Measurements from ENCODE around the gene PRR23E. TPM values are rescaled to one million over a fixed set of nuclear protein-coding genes. Genes with fewer than 3 reads are reported as not detected.

PRR23E gene
- total and polyA plus RNA-seq, 2 donors (not counting 3 experiments of a cell fraction or from before 2014, with no cell fraction given) = not detected

- Histone ChIP-seq H3K27ac (ENCODE audit: insufficient read depth, low read depth, low read length) (no peak overlapping the region), H3K4me1 (ENCODE audit: control insufficient read depth, extremely low read depth, insufficient read depth, low read length) (no peaks in the 10 kb centered on the region), H3K4me3 (replicated peaks in 1 of 3; ENCODE audit: insufficient read depth in 1 of 3, low read depth in 1 of 3, low read length in 3 of 3) (no peak overlapping the region), H2AFZ (ENCODE audit: low read depth, low read length) (no peak overlapping the region), H3K9me1 (replicated peaks; ENCODE audit: control insufficient read depth, extremely low read depth, insufficient read depth, low read length) (no peaks in the 10 kb centered on the region), H4K20me1 (replicated peaks; ENCODE audit: control insufficient read depth, extremely low read depth, insufficient read depth, low read length) (no peaks in the 10 kb centered on the region), H3K27me3 (ENCODE audit: control insufficient read depth in 2 of 2, insufficient read depth in 2 of 2, low read length in 2 of 2) (no peaks in the 10 kb centered on the region), H3K9me3 (replicated peaks; ENCODE audit: control insufficient read depth, insufficient read depth, low read length) (no peaks in the 10 kb centered on the region), H3K36me3 (ENCODE audit: control insufficient read depth in 2 of 2, extremely low read depth in 1 of 2, insufficient read depth in 2 of 2, low read length in 2 of 2) (no peaks in the 10 kb centered on the region), H3K9ac (replicated peaks; ENCODE audit: extremely low read depth, insufficient read depth, low read length) (no peak overlapping the region), H3K79me2 (ENCODE audit: control insufficient read depth, insufficient read depth, low read length) (no peaks in the 10 kb centered on the region), H3K4me2 (ENCODE audit: insufficient read depth, low read length) (no peak overlapping the region)
- no TSS peak for BruUV-seq (replicated peaks)
- ChIA-PET CTCF (no interaction called here), POLR2A (no interaction called here)
- FAIRE-seq (no peak), DNase-seq (ENCODE audit: low read depth, low spot score) (no peak)
- TF ChIP-seq GATA2 (IDR thresholded peaks at IDR 0.05; ENCODE audit: insufficient read depth, insufficient read length, low read depth, low read length) (no peak), EZH2 (IDR thresholded peaks at IDR 0.05; ENCODE audit: borderline replicate concordance, low read depth, low read length, severe bottlenecking) (no peak)
- dilution Hi-C loops (cut with MboI; ENCODE audit: extremely low pct_ligation_motif_present, low sequenced_read_pairs) = no loop called here
- intact Hi-C loops (cut with micrococcal nuclease) = no loop called here
Observed at GRCh38 chr3:127161236-127161635, 31.7 kb upstream of the PRR23E start.

GRCh38 chr3:127161973-127162579 is 30.9 kb upstream of the PRR23E start:
- Histone ChIP-seq H4K20me1 (replicated peaks; ENCODE audit: control insufficient read depth, extremely low read depth, insufficient read depth, low read length) (no peaks in the 10 kb centered on the region), H3K4me1 (ENCODE audit: control insufficient read depth, extremely low read depth, insufficient read depth, low read length) (no peaks in the 10 kb centered on the region), H3K27me3 (ENCODE audit: control insufficient read depth in 2 of 2, insufficient read depth in 2 of 2, low read length in 2 of 2) (no peaks in the 10 kb centered on the region), H2AFZ (ENCODE audit: low read depth, low read length) (no peak overlapping the region), H3K4me3 (replicated peaks in 1 of 3; ENCODE audit: insufficient read depth in 1 of 3, low read depth in 1 of 3, low read length in 3 of 3) (no peak overlapping the region), H3K9ac (replicated peaks; ENCODE audit: extremely low read depth, insufficient read depth, low read length) (no peak overlapping the region), H3K27ac (ENCODE audit: insufficient read depth, low read depth, low read length) (no peak overlapping the region), H3K36me3 (ENCODE audit: control insufficient read depth in 2 of 2, extremely low read depth in 1 of 2, insufficient read depth in 2 of 2, low read length in 2 of 2) (no peaks in the 10 kb centered on the region), H3K9me1 (replicated peaks; ENCODE audit: control insufficient read depth, extremely low read depth, insufficient read depth, low read length) (no peaks in the 10 kb centered on the region), H3K79me2 (ENCODE audit: control insufficient read depth, insufficient read depth, low read length) (no peaks in the 10 kb centered on the region), H3K9me3 (replicated peaks; ENCODE audit: control insufficient read depth, insufficient read depth, low read length) (no peaks in the 10 kb centered on the region), H3K4me2 (ENCODE audit: insufficient read depth, low read length) (no peak overlapping the region)
- FAIRE-seq = no peak
- CTCF ChIA-PET = interaction anchor here (0.7 kb wide), 1 partner anchor 52 kb away, joined by 3 read pairs; no protein-coding TSS in a partner anchor
- dilution Hi-C loops (cut with MboI; ENCODE audit: extremely low pct_ligation_motif_present, low sequenced_read_pairs) (no loop called here), intact Hi-C loops (cut with micrococcal nuclease) (no loop called here)
- no peak for DNase-seq (ENCODE audit: low read depth, low spot score)
- TF ChIP-seq FOS (IDR thresholded peaks at IDR 0.05; ENCODE audit: borderline replicate concordance, insufficient read depth, low read length) = no peak
- no peak for TF ChIP-seq POLR2A (IDR thresholded peaks at IDR 0.05; ENCODE audit: low read depth, low read length)
- TF ChIP-seq JUN (IDR thresholded peaks at IDR 0.05; ENCODE audit: borderline replicate concordance, insufficient read depth, insufficient read length, low read depth) = no peak
- TF ChIP-seq POLR2AphosphoS5 (IDR thresholded peaks at IDR 0.05; ENCODE audit: insufficient read depth, low read depth, low read length) = no peak
- no peak for TF ChIP-seq EZH2 (IDR thresholded peaks at IDR 0.05; ENCODE audit: borderline replicate concordance, low read depth, low read length, severe bottlenecking)
- TF ChIP-seq GATA2 (IDR thresholded peaks at IDR 0.05; ENCODE audit: insufficient read depth, insufficient read length, low read depth, low read length) = no peak
- TF ChIP-seq MYC (IDR thresholded peaks at IDR 0.05; ENCODE audit: low read depth, low read length) = no peak
- no peak for TF ChIP-seq CTCF (IDR thresholded peaks at IDR 0.05; ENCODE audit: extremely low read depth in 1 of 2, insufficient read depth in 1 of 2, low read depth in 1 of 2, low read length in 2 of 2)
- TF ChIP-seq MAX (IDR thresholded peaks at IDR 0.05; ENCODE audit: insufficient read depth, insufficient read length) = no peak
- POLR2A ChIA-PET = no interaction called here
- BruUV-seq (replicated peaks) = no TSS peak

All from endothelial cell of umbilical vein (primary cell).